BJ (cell line): Measurements from ENCODE around the gene PDE6B. TPM values are rescaled to one million over a fixed set of nuclear protein-coding genes. Genes with fewer than 3 reads are reported as not detected.
"Not testable (repeated sequence)": the region's sequence is repeated elsewhere in the genome, so short reads cannot be mapped to it uniquely, and the experiment has no call there.

Source experiments
- CTCF ChIA-PET: fragments of 350-600 bp; formaldehyde crosslinking; extraction: SDS; loops from one replicate; lab custom pipeline; 2021; ENCODE audit warnings: antibody characterized with exemption, inconsistent platforms; lab: Yijun Ruan, JAX
- POLR2A ChIA-PET: fragments of 300-600 bp; sonication (Branson Sonifier 250); formaldehyde crosslinking; extraction: SDS; loops from one replicate; lab custom pipeline; 2021; ENCODE audit warnings: antibody characterized with exemption; lab: Charles Lee
- DNase-seq: peaks from one replicate; pipeline ENCODE4 v3.0.0-alpha.2; 2011; ENCODE audit warnings: low read depth
- H3K27me3 ChIP-seq: 2 replicates; pipeline ENCODE4 v1.6.0; 2011; ENCODE audit warnings: low read length; ENCODE audit not compliant: control insufficient read depth, insufficient read depth
- H3K36me3 ChIP-seq: 2 replicates; pipeline ENCODE4 v1.5.1; 2011; ENCODE audit warnings: low read length; ENCODE audit not compliant: control insufficient read depth, insufficient read depth
- H3K4me3 ChIP-seq: 2 replicates; pipeline ENCODE4 v1.5.1; 2011; ENCODE audit warnings: low read depth, mild to moderate bottlenecking, control low read depth, low read length
- CTCF ChIP-seq: IDR thresholded peaks from 2 replicates; pipeline ENCODE4 v1.5.1; 2011; ENCODE audit warnings: low read depth, mild to moderate bottlenecking, control low read depth, inconsistent platforms, low read length, moderate library complexity; ENCODE audit not compliant: insufficient read depth
- polyA plus RNA-seq: library from polyadenylated mRNA; depleted of rRNA; stranded (reverse); fragments of >200 nt; gene quantifications from 2 replicates; pipeline ENCODE4 v1.2.3, GENCODE V29; 2011

PDE6B gene
- polyA plus RNA-seq, 1 experiment: 0.10 TPM

GRCh38 chr4:632926-633325 lies 7.6 kb downstream of the PDE6B start:
- Histone ChIP-seq H3K4me3 (no peak overlapping the region), H3K36me3 (no peaks in the 10 kb centered on the region), H3K27me3 (no peaks in the 10 kb centered on the region; the same call in 1 of the 2 replicates)
- ChIA-PET CTCF (no interaction called here), POLR2A (no interaction called here)
- DNase-seq: no peak
- TF ChIP-seq CTCF: no peak

- DNase-seq: no peak
- no peaks in the 10 kb centered on the region; the same call in 1 of the 2 replicates for H3K27me3 ChIP-seq
- CTCF ChIA-PET: no interaction called here
- TF ChIP-seq CTCF: no peak
- no peaks in the 10 kb centered on the region for H3K36me3 ChIP-seq
- POLR2A ChIA-PET: no interaction called here
- H3K4me3 ChIP-seq: no peak overlapping the region
These were observed 8.0 kb downstream of the PDE6B start for GRCh38 chr4:633406-633805.

- H3K27me3 ChIP-seq: no peaks in the 10 kb centered on the region; the same call in 1 of the 2 replicates
- CTCF ChIA-PET: interaction anchor here (1.0 kb wide), 1 partner anchor 10 kb away, joined by 5 read pairs; no protein-coding TSS in a partner anchor
- no peaks in the 10 kb centered on the region for H3K36me3 ChIP-seq
- DNase-seq: no peak
- no peak overlapping the region for H3K4me3 ChIP-seq
- no peak for TF ChIP-seq CTCF
- POLR2A ChIA-PET: no interaction called here
These were observed 8.7 kb downstream of the PDE6B start for GRCh38 chr4:633976-634598.

GRCh38 chr4:634599-634985 lies 9.2 kb downstream of the PDE6B start:
- POLR2A ChIA-PET: no interaction called here
- CTCF ChIA-PET: interaction anchor here (1.0 kb wide), 1 partner anchor 10 kb away, joined by 5 read pairs; no protein-coding TSS in a partner anchor

GRCh38 chr4:635066-635835 lies 9.9 kb downstream of the PDE6B start:
- DNase-seq, H3K36me3 ChIP-seq, POLR2A ChIA-PET, H3K4me3 ChIP-seq, H3K27me3 ChIP-seq: not testable (repeated sequence)
- CTCF ChIA-PET: interaction anchor here (1.0 kb wide), 1 partner anchor 9 kb away, joined by 5 read pairs; no protein-coding TSS in a partner anchor

More at GRCh38 chr4:634599-634985, 9.2 kb downstream of the PDE6B start:
- Histone ChIP-seq H3K36me3 (no peaks in the 10 kb centered on the region), H3K27me3 (no peaks in the 10 kb centered on the region; the same call in 1 of the 2 replicates), H3K4me3 (no peak overlapping the region)
- DNase-seq: no peak
- TF ChIP-seq CTCF: no peak
